K562 (cell line): ENCODE measurements around the gene NDUFV2. TPM values are rescaled to one million over a fixed set of nuclear protein-coding genes. Genes with fewer than 3 reads are reported as not detected.

Experiments
- DNMT1 ChIP-seq: fragments of 450-650 bp; IDR thresholded peaks from 2 replicates; pipeline ENCODE4 v1.6.1; 2016; ENCODE audit warnings: antibody characterized with exemption, mild to moderate bottlenecking
- FOSL1 ChIP-seq: fragments of 200-800 bp; sonication (Bioruptor generic); conservative IDR thresholded peaks from 2 replicates; pipeline ENCODE4 v1.6.1; 2016; ENCODE audit warnings: missing genetic modification characterization, missing compliant biosample characterization
- NBN ChIP-seq: fragments of 450-650 bp; IDR thresholded peaks from 2 replicates; pipeline ENCODE4 v1.6.1; 2016; ENCODE audit warnings: low read depth, mild to moderate bottlenecking
- PML ChIP-seq: IDR thresholded peaks from 2 replicates; pipeline ENCODE4 v1.6.1; 2012; ENCODE audit warnings: low read length, inconsistent platforms
- RCOR1 ChIP-seq, 2 experiments: IDR thresholded peaks; 2 replicates each; pipeline ENCODE4 v1.6.1; 2012; ENCODE audit warnings: low read depth in 2 of 2, low read length in 2 of 2, borderline replicate concordance in 1 of 2, improper control_type of control experiment in 1 of 2
- RNF2 ChIP-seq: sonication (generic); IDR thresholded peaks from 2 replicates; pipeline ENCODE4 v1.6.1; 2016
- SMAD3 ChIP-seq: fragments of 450-650 bp; formaldehyde crosslinking; conservative IDR thresholded peaks from 2 replicates; pipeline ENCODE4 v1.4.0; 2020; ENCODE audit warnings: mild to moderate bottlenecking
- SMARCC2 ChIP-seq: fragments of 450-650 bp; IDR thresholded peaks from 2 replicates; pipeline ENCODE4 v1.6.1; 2017; ENCODE audit warnings: antibody characterized with exemption, moderate library complexity, mild to moderate bottlenecking, low read depth
- SOX6 ChIP-seq: fragments of 450-650 bp; IDR thresholded peaks from 2 replicates; pipeline ENCODE4 v1.6.1; 2014; ENCODE audit warnings: mild to moderate bottlenecking
- YY1 ChIP-seq, 3 experiments: IDR thresholded peaks; 2 replicates each; pipeline ENCODE4 v1.6.1; 2011; ENCODE audit warnings: low read length in 2 of 3, mild to moderate bottlenecking in 2 of 3, moderate library complexity in 2 of 3, borderline replicate concordance in 1 of 3, control low read depth in 1 of 3, low read depth in 1 of 3; ENCODE audit not compliant: insufficient read depth in 3 of 3, insufficient replicate concordance in 2 of 3, control insufficient read depth in 1 of 3, insufficient read length in 1 of 3; ENCODE audit errors: extremely low read depth in 1 of 3
- ZFX ChIP-seq: sonication (generic); formaldehyde crosslinking; IDR thresholded peaks from 2 replicates; pipeline ENCODE4 v1.8.0; 2022; ENCODE audit warnings: mild to moderate bottlenecking, missing genetic modification reagents, moderate library complexity
- ZKSCAN3 ChIP-seq: fragments of 250-450 bp; sonication (Bioruptor Pico); IDR thresholded peaks from 2 replicates; pipeline ENCODE4 v1.4.0; 2020
- ZNF316 ChIP-seq: fragments of 450-650 bp; IDR thresholded peaks from 2 replicates; pipeline ENCODE4 v1.6.1; 2016
- ZNF436 ChIP-seq: fragments of 250-450, 450-650 bp; sonication (Bioruptor Pico); formaldehyde crosslinking; IDR thresholded peaks from 2 replicates; pipeline ENCODE4 v1.7.0; 2020; ENCODE audit warnings: mild to moderate bottlenecking
- ZNF57 ChIP-seq: fragments of 450-650 bp; formaldehyde crosslinking; IDR thresholded peaks from 2 replicates; pipeline ENCODE4 v1.4.0; 2020; ENCODE audit warnings: mild to moderate bottlenecking, moderate library complexity
- ZNF717 ChIP-seq: fragments of 250-450 bp; sonication (Bioruptor Pico); IDR thresholded peaks from 2 replicates; pipeline ENCODE4 v1.5.0; 2021
- ZNF785 ChIP-seq: fragments of 250-450 bp; sonication (Bioruptor Pico); IDR thresholded peaks from 2 replicates; pipeline ENCODE4 v1.4.0; 2020; ENCODE audit warnings: mild to moderate bottlenecking
- polyA plus RNA-seq, 8 experiments: library from polyadenylated mRNA; depleted of rRNA in 4 of 8; stranded (reverse) in 5 of 8; unstranded in 3 of 8; fragments of >200 nt; fragmentation: Nextera tagmentation in 2 of 8; fragmentation: Illumina TruSeq in 1 of 8; extraction: Ambion mirVana in 2 of 8; extraction: Trizol in 1 of 8; gene quantifications; 2 replicates each; pipeline versions ENCODE4 v1.2.1 to v1.2.3, GENCODE V29; 2011 to 2014; ENCODE audit warnings: inconsistent platforms in 1 of 8, missing spikeins in 1 of 8
- total RNA-seq, 7 experiments: library from RNA; depleted of rRNA in 6 of 7; stranded (reverse); fragments of >200 nt in 6 of 7; fragmentation: Illumina TruSeq in 2 of 7; extraction: Trizol in 2 of 7; gene quantifications; 2 replicates each; pipeline versions ENCODE4 v1.2.1 to v1.2.3, GENCODE V29; 2011 to 2021; ENCODE audit warnings: low replicate concordance in 1 of 7
- TF ChIP-seq, protein P1 (sequence below): fragments of 450-650 bp; IDR thresholded peaks from 2 replicates; pipeline ENCODE4 v1.6.1; 2018; ENCODE audit not compliant: partially characterized antibody
- TF ChIP-seq, protein P2 (sequence below): fragments of 450-650 bp; IDR thresholded peaks from 2 replicates; pipeline ENCODE4 v1.6.1; 2017; ENCODE audit warnings: antibody characterized with exemption, mild to moderate bottlenecking
- TF ChIP-seq, protein P3 (sequence below): IDR thresholded peaks from 2 replicates; pipeline ENCODE4 v1.6.1; 2014; ENCODE audit warnings: antibody characterized with exemption

NDUFV2 gene
- total and polyA plus RNA-seq, 9 of the 15 experiments (the other 6 are each of a cell fraction or from before 2014, with no cell fraction given): 213 to 550 (median 384) TPM

DNA sequence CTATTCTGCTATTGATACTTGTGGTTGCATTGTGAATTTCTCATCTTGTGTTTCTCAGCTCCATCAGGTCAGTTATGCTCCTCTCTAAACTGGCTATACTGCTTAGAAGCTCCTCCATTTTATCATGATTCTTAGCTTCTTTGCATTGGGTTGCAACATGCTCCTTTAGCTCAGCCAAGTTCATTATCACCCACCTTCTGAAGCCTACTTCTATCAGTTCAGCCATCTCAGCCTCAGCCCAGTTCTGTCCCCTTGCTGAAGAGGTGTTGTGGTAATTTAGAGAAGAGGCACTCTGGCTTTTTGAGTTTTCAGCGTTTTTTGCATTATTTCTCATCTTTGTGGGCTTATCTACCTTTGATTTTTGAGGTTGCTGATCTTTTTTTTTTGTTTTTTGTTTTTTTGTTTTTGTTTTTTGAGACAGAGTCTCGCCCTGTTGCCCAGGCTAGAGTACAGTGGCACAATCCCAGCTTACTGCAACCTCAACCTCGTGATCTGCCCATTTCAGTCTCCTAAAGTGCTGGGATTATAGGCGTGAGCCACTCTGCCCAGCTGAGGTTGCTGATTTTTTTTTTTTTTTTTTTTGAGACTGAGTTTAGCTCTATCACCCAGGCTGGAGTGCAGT is 70.1 kb downstream of the NDUFV2 start (continued):
- TF ChIP-seq, protein P1, sequence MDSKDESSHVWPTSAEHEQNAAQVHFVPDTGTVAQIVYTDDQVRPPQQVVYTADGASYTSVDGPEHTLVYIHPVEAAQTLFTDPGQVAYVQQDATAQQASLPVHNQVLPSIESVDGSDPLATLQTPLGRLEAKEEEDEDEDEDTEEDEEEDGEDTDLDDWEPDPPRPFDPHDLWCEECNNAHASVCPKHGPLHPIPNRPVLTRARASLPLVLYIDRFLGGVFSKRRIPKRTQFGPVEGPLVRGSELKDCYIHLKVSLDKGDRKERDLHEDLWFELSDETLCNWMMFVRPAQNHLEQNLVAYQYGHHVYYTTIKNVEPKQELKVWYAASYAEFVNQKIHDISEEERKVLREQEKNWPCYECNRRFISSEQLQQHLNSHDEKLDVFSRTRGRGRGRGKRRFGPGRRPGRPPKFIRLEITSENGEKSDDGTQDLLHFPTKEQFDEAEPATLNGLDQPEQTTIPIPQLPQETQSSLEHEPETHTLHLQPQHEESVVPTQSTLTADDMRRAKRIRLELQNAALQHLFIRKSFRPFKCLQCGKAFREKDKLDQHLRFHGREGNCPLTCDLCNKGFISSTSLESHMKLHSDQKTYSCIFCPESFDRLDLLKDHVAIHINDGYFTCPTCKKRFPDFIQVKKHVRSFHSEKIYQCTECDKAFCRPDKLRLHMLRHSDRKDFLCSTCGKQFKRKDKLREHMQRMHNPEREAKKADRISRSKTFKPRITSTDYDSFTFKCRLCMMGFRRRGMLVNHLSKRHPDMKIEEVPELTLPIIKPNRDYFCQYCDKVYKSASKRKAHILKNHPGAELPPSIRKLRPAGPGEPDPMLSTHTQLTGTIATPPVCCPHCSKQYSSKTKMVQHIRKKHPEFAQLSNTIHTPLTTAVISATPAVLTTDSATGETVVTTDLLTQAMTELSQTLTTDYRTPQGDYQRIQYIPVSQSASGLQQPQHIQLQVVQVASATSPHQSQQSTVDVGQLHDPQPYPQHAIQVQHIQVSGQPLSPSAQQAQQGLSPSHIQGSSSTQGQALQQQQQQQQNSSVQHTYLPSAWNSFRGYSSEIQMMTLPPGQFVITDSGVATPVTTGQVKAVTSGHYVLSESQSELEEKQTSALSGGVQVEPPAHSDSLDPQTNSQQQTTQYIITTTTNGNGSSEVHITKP: no peak
- TF ChIP-seq ZNF316 (peak; percentile 63; the same call in 1 of the 2 replicates), DNMT1 (no peak), SMAD3 (CRISPR knock-in tag) (no peak), ZNF436 (CRISPR knock-in tag) (no peak), ZNF785 (no peak), ZKSCAN3 (CRISPR knock-in tag) (no peak), SOX6 (no peak), SMARCC2 (peak; percentile 43; the same call in 1 of the 2 replicates), ZNF717 (CRISPR knock-in tag) (no peak), YY1 (IDR thresholded peaks at IDR 0.05; ENCODE audit: borderline replicate concordance in 1 of 3, control insufficient read depth in 1 of 3, extremely low read depth in 1 of 3, insufficient read depth in 3 of 3, insufficient read length in 1 of 3, insufficient replicate concordance in 2 of 3, low read depth in 1 of 3, low read length in 2 of 3) (no peak), ZNF57 (CRISPR knock-in tag) (no peak), RCOR1 (IDR thresholded peaks at IDR 0.05; ENCODE audit: borderline replicate concordance in 1 of 2, low read depth in 2 of 2, low read length in 2 of 2) (peak in 1 of 2 experiments; percentile 54; a peak in 1 of 4 replicates), FOSL1 (tag) (no peak), NBN (peak; percentile 44; the same call in 1 of the 2 replicates), RNF2 (no peak), ZFX (CRISPR knock-in tag) (no peak), PML (no peak)
- TF ChIP-seq, protein P2, sequence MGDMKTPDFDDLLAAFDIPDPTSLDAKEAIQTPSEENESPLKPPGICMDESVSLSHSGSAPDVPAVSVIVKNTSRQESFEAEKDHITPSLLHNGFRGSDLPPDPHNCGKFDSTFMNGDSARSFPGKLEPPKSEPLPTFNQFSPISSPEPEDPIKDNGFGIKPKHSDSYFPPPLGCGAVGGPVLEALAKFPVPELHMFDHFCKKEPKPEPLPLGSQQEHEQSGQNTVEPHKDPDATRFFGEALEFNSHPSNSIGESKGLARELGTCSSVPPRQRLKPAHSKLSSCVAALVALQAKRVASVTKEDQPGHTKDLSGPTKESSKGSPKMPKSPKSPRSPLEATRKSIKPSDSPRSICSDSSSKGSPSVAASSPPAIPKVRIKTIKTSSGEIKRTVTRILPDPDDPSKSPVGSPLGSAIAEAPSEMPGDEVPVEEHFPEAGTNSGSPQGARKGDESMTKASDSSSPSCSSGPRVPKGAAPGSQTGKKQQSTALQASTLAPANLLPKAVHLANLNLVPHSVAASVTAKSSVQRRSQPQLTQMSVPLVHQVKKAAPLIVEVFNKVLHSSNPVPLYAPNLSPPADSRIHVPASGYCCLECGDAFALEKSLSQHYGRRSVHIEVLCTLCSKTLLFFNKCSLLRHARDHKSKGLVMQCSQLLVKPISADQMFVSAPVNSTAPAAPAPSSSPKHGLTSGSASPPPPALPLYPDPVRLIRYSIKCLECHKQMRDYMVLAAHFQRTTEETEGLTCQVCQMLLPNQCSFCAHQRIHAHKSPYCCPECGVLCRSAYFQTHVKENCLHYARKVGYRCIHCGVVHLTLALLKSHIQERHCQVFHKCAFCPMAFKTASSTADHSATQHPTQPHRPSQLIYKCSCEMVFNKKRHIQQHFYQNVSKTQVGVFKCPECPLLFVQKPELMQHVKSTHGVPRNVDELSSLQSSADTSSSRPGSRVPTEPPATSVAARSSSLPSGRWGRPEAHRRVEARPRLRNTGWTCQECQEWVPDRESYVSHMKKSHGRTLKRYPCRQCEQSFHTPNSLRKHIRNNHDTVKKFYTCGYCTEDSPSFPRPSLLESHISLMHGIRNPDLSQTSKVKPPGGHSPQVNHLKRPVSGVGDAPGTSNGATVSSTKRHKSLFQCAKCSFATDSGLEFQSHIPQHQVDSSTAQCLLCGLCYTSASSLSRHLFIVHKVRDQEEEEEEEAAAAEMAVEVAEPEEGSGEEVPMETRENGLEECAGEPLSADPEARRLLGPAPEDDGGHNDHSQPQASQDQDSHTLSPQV: 0 out of 2 replicates have a peak, but pooled peaks have one; percentile 27
- TF ChIP-seq, protein P3, sequence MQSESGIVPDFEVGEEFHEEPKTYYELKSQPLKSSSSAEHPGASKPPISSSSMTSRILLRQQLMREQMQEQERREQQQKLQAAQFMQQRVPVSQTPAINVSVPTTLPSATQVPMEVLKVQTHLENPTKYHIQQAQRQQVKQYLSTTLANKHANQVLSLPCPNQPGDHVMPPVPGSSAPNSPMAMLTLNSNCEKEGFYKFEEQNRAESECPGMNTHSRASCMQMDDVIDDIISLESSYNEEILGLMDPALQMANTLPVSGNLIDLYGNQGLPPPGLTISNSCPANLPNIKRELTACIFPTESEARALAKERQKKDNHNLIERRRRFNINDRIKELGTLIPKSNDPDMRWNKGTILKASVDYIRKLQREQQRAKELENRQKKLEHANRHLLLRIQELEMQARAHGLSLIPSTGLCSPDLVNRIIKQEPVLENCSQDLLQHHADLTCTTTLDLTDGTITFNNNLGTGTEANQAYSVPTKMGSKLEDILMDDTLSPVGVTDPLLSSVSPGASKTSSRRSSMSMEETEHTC: no peak
